GM12878 (cell line): ENCODE measurements around the gene SLC20A1.

ENCODE experiments used
- BMI1 ChIP-seq: fragments of 450-650 bp; IDR thresholded peaks from 2 replicates; pipeline ENCODE4 v1.6.1; 2016; ENCODE audit warnings: mild to moderate bottlenecking, moderate library complexity, borderline replicate concordance
- DPF2 ChIP-seq: fragments of 450-650 bp; IDR thresholded peaks from 2 replicates; pipeline ENCODE4 v1.6.1; 2017; ENCODE audit warnings: mild to moderate bottlenecking
- EGR1 ChIP-seq, 2 experiments: IDR thresholded peaks; 1 replicate in 1 of 2; 2 replicates in 1 of 2; pipeline ENCODE4 v1.6.1; 2011 to 2012; ENCODE audit warnings: low read depth in 2 of 2, low read length in 2 of 2, borderline replicate concordance in 1 of 2, mild to moderate bottlenecking in 1 of 2, moderate library complexity in 1 of 2
- FOS ChIP-seq: IDR thresholded peaks from 3 replicates; pipeline ENCODE4 v1.6.1; 2011; ENCODE audit warnings: borderline replicate concordance; ENCODE audit not compliant: insufficient read length; ENCODE audit errors: extremely low read depth
- NKRF ChIP-seq: fragments of 450-650 bp; conservative IDR thresholded peaks from 2 replicates; pipeline ENCODE4 v1.6.1; 2017; ENCODE audit warnings: mild to moderate bottlenecking, moderate library complexity
- POLR2A ChIP-seq: IDR thresholded peaks from 2 replicates; pipeline ENCODE4 v1.6.1; 2011; ENCODE audit warnings: low read depth, mild to moderate bottlenecking, low read length
- RUNX3 ChIP-seq: IDR thresholded peaks from 2 replicates; pipeline ENCODE4 v1.6.1; 2012; ENCODE audit warnings: low read length, inconsistent platforms
- SIX5 ChIP-seq: IDR thresholded peaks from 2 replicates; pipeline ENCODE4 v1.6.1; 2011; ENCODE audit warnings: mild to moderate bottlenecking, low read depth, low read length, moderate library complexity; ENCODE audit not compliant: severe bottlenecking
- SRF ChIP-seq, 2 experiments: IDR thresholded peaks; 2 replicates each; pipeline ENCODE4 v1.6.1; 2011; ENCODE audit warnings: low read depth in 2 of 2, low read length in 2 of 2, mild to moderate bottlenecking in 1 of 2, moderate library complexity in 1 of 2
- TAF1 ChIP-seq: IDR thresholded peaks from 2 replicates; pipeline ENCODE4 v1.6.1; 2011; ENCODE audit warnings: mild to moderate bottlenecking, low read depth, low read length, borderline replicate concordance
- TF ChIP-seq, protein P1 (sequence below): IDR thresholded peaks from 2 replicates; pipeline ENCODE4 v1.6.1; 2012; ENCODE audit warnings: low read depth, low read length, improper control_type of control experiment
- TF ChIP-seq, protein P2 (sequence below): IDR thresholded peaks from 2 replicates; pipeline ENCODE4 v1.6.1; 2012; ENCODE audit warnings: low read length, inconsistent platforms

GRCh38 chr2:112679484-112679883, 33.7 kb downstream of the SLC20A1 start:
- TF ChIP-seq RUNX3: no peak
- no peak for TF ChIP-seq POLR2A
- no peak for TF ChIP-seq NKRF
- no peak for TF ChIP-seq EGR1 (IDR thresholded peaks at IDR 0.05; ENCODE audit: borderline replicate concordance in 1 of 2, low read depth in 2 of 2, low read length in 2 of 2)
- TF ChIP-seq FOS: no peak
- TF ChIP-seq, protein P1, sequence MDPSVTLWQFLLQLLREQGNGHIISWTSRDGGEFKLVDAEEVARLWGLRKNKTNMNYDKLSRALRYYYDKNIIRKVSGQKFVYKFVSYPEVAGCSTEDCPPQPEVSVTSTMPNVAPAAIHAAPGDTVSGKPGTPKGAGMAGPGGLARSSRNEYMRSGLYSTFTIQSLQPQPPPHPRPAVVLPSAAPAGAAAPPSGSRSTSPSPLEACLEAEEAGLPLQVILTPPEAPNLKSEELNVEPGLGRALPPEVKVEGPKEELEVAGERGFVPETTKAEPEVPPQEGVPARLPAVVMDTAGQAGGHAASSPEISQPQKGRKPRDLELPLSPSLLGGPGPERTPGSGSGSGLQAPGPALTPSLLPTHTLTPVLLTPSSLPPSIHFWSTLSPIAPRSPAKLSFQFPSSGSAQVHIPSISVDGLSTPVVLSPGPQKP: no peak
- TF ChIP-seq, protein P2, sequence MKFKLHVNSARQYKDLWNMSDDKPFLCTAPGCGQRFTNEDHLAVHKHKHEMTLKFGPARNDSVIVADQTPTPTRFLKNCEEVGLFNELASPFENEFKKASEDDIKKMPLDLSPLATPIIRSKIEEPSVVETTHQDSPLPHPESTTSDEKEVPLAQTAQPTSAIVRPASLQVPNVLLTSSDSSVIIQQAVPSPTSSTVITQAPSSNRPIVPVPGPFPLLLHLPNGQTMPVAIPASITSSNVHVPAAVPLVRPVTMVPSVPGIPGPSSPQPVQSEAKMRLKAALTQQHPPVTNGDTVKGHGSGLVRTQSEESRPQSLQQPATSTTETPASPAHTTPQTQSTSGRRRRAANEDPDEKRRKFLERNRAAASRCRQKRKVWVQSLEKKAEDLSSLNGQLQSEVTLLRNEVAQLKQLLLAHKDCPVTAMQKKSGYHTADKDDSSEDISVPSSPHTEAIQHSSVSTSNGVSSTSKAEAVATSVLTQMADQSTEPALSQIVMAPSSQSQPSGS: no peak
- TF ChIP-seq DPF2: no peak
- no peak for TF ChIP-seq BMI1
- no peak for TF ChIP-seq TAF1
- no peak for TF ChIP-seq SIX5
- TF ChIP-seq SRF (IDR thresholded peaks at IDR 0.05; ENCODE audit: low read depth in 2 of 2, low read length in 2 of 2): no peak
